A549 (cell line): ENCODE measurements around the gene TMPO.

Experiments used
- CTCF ChIP-seq: fragments of >200 bp; sonication (Bioruptor Twin); formaldehyde crosslinking; IDR thresholded peaks from 3 replicates; pipeline ENCODE4 v1.5.1; 2016
- E2F6 ChIP-seq: IDR thresholded peaks from 2 replicates; pipeline ENCODE4 v1.6.1; 2012; ENCODE audit warnings: low read depth, borderline replicate concordance
- EP300 ChIP-seq, 2 experiments: fragments of >200 bp; sonication (Bioruptor Twin); formaldehyde crosslinking; IDR thresholded peaks; 2 replicates in 1 of 2; 3 replicates in 1 of 2; pipeline ENCODE4 v1.6.1; 2016 to 2017
- KDM1A ChIP-seq: fragments of 200-600 bp; sonication (generic); IDR thresholded peaks from 2 replicates; pipeline ENCODE4 v1.6.1; 2016; ENCODE audit warnings: low read depth, mild to moderate bottlenecking
- MAX ChIP-seq: IDR thresholded peaks from 2 replicates; pipeline ENCODE4 v1.6.1; 2012
- POLR2A ChIP-seq: IDR thresholded peaks from 2 replicates; pipeline ENCODE4 v1.6.1; 2012; ENCODE audit warnings: mild to moderate bottlenecking, low read length
- REST ChIP-seq: fragments of 200-600 bp; sonication (generic); IDR thresholded peaks from 2 replicates; pipeline ENCODE4 v1.6.1; 2016; ENCODE audit warnings: antibody characterized with exemption, mild to moderate bottlenecking, moderate library complexity
- USF2 ChIP-seq: fragments of 450-650 bp; IDR thresholded peaks from 2 replicates; pipeline ENCODE4 v1.6.1; 2014; ENCODE audit warnings: antibody characterized with exemption

GRCh38 chr12:98538031-98538430 is 22.6 kb downstream of the TMPO start:
- TF ChIP-seq E2F6 (no peak), CTCF (no peak), USF2 (no peak), EP300 (IDR thresholded peaks at IDR 0.05) (no peak), MAX (no peak), KDM1A (no peak), REST (no peak), POLR2A (no peak)
